Measurements from ENCODE around the gene HOXA4.

Gene HOXA4

GRCh38 chr7:27172823-27173510 is 42.4 kb upstream of the HOXA4 start:
- no peak for TF ChIP-seq CTCF (IDR thresholded peaks at IDR 0.05; ENCODE audit: low read depth, low read length, missing control alignments)
- DNase-seq (ENCODE audit: extremely low read depth, low read depth): no peak
- H3K4me3 ChIP-seq (replicated peaks; ENCODE audit: low read depth, low read length): peak overlapping the region; percentile 83

GRCh38 chr7:27172315-27172774 is 41.8 kb upstream of the HOXA4 start:
- TF ChIP-seq CTCF (IDR thresholded peaks at IDR 0.05; ENCODE audit: low read depth, low read length, missing control alignments): no peak
- peak overlapping the region; percentile 83 for H3K4me3 ChIP-seq (replicated peaks; ENCODE audit: low read depth, low read length)

GRCh38 chr7:27171637-27172314 is 41.2 kb upstream of the HOXA4 start:
- no peak for DNase-seq (ENCODE audit: extremely low read depth, low read depth)
- peak overlapping the region; percentile 83 for H3K4me3 ChIP-seq (replicated peaks; ENCODE audit: low read depth, low read length)
- no peak for TF ChIP-seq CTCF (IDR thresholded peaks at IDR 0.05; ENCODE audit: low read depth, low read length, missing control alignments)

More at GRCh38 chr7:27172315-27172774, 41.8 kb upstream of the HOXA4 start:
- no peak for DNase-seq (ENCODE audit: extremely low read depth, low read depth)

- H3K4me3 ChIP-seq (replicated peaks; ENCODE audit: low read depth, low read length): peak overlapping the region; percentile 83
Observed at GRCh38 chr7:27171325-27171636, 40.7 kb upstream of the HOXA4 start.

DNA sequence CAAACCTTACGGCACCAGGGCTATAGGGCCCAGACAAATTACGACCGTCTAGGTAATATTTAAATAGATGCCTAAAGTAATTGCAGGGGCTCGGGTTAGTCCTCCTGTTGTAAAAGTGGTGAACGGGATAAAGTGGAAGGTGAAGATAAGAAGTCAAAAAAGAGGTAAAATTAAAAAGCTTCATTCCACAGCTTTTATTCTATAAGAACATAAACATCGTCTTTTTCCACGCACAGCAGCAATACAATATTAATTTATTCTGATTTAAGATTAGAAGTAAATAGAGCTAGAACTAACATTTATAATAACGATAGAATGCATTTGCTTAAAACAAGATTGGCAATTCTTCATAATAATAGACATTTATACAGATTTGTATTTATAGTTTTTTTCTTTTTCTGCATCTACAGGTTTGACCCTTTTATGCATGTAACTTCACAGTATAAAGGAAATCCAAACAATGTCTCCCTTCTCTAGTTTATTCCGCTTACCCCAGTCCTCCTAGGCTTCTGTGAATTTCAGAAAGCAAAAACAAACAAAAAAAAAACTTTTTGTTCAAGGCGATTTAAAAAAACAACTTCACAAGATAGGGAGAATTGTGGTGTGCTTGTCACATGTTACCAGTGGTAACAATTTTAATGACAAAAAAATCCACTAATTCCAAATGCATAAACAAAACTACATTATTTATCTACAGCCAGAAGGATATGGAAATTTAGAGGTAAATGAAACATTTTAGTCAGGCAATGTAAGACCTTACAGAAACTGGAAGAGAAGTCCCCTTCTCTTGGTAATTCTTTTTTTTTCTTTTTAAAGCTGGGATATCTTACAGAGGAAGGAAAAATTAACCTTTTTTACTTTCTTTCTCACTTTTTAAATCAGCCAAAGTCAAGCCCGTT is 40.1 kb upstream of the HOXA4 start:
- DNase-seq (ENCODE audit: extremely low read depth, low read depth): no peak
- TF ChIP-seq CTCF (IDR thresholded peaks at IDR 0.05; ENCODE audit: low read depth, low read length, missing control alignments): no peak
- peak overlapping the region; percentile 83 for H3K4me3 ChIP-seq (replicated peaks; ENCODE audit: low read depth, low read length)

More at GRCh38 chr7:27171325-27171636, 40.7 kb upstream of the HOXA4 start:
- TF ChIP-seq CTCF (IDR thresholded peaks at IDR 0.05; ENCODE audit: low read depth, low read length, missing control alignments): no peak
- DNase-seq (ENCODE audit: extremely low read depth, low read depth): no peak

DNA sequence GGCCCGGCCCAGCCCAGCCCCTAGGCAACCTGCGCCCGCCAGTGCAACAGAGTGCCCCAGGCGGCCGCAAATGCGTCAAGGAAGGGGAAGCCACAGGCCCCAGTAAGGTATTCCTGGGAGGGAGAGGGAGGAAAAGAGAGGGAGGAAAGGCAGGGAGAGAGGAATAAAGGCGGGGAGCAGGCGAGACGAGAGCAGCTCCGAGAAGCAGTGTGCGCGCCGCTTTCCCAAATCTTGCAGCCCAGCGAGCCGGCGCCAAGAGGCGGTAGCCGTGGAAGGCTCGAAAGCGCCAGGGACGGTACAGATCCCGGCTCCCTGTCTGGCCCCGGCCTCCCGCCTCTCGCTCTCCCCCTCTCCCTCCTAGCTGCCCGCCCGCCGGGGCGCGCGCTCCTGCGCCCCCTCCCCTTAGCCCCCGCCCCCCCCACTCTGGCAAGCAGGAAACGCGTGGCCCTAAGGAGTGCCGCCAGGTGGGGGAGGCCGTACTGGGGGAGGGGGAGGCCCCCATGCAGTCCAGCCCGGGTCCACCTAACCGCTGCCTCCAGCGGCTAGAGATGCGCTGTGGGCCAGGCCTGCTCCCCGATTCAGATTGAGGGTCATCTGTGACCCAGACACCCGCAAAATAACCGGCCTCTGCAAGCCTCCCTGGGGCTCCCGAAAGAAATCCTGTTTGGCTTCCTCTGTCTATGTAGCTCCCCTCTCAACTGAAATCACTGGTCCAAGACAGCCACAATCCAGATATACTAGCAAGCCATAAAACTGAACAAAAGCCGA is 39.3 kb upstream of the HOXA4 start:
- no peak for DNase-seq (ENCODE audit: extremely low read depth, low read depth)

More for the DNA sequence above, 39.3 kb upstream of the HOXA4 start:
- no peak for TF ChIP-seq CTCF (IDR thresholded peaks at IDR 0.05; ENCODE audit: low read depth, low read length, missing control alignments)
- H3K4me3 ChIP-seq (replicated peaks; ENCODE audit: low read depth, low read length): peak overlapping the region; percentile 83

Data from HFF-Myc (cell line).